Gastroesophageal sphincter (tissue), 4 donors: ENCODE measurements around the gene TSSK2. TPM values are rescaled to one million over a fixed set of nuclear protein-coding genes. Genes with fewer than 3 reads are reported as not detected.
"Not testable (repeated sequence)": the region's sequence is repeated elsewhere in the genome, so short reads cannot be mapped to it uniquely, and the experiment has no call there.

Experiments
- ATAC-seq: fragments of 150-250 bp; one replicate; pipeline ENCODE4 v1.9.1; 2016; ENCODE audit warnings: mild to moderate bottlenecking, moderate library complexity
- H3K27ac ChIP-seq, 4 donors: fragments of 200-600 bp; sonication (generic) in 3 of 4; 1 replicate in 3 of 4; 2 replicates in 1 of 4; pipeline ENCODE4 v1.5.1; 2016 to 2019
- H3K27me3 ChIP-seq: fragments of 200-600 bp; sonication (generic); one replicate; pipeline ENCODE4 v1.5.1; 2019
- H3K36me3 ChIP-seq, 2 donors: fragments of 200-600 bp; sonication (generic); one replicate each; pipeline ENCODE4 v1.5.1; 2019; ENCODE audit warnings: control low read depth in 1 of 2
- H3K4me1 ChIP-seq, 3 donors: fragments of 200-600 bp; sonication (generic); 1 replicate in 2 of 3; 2 replicates in 1 of 3; pipeline ENCODE4 v1.5.1; 2016 to 2019; ENCODE audit warnings: control low read depth in 2 of 3
- H3K4me3 ChIP-seq, 2 donors: fragments of 200-600 bp; sonication (generic); one replicate each; pipeline ENCODE4 v1.5.1; 2019; ENCODE audit warnings: mild to moderate bottlenecking in 1 of 2, moderate library complexity in 1 of 2
- H3K9me3 ChIP-seq, 3 donors: fragments of 200-600 bp; sonication (generic); one replicate each; pipeline ENCODE4 v1.5.1; 2017 to 2019; ENCODE audit warnings: control low read depth in 2 of 3
- EP300 ChIP-seq: sonication (generic); formaldehyde crosslinking; IDR thresholded peaks from one replicate; pipeline ENCODE4 v1.6.1; 2017; ENCODE audit warnings: antibody characterized with exemption, mild to moderate bottlenecking
- POLR2A ChIP-seq, 2 donors: fragments of 450-650 bp; IDR thresholded peaks; one replicate each; pipeline ENCODE4 v1.6.1; 2017; ENCODE audit warnings: antibody characterized with exemption in 2 of 2, mild to moderate bottlenecking in 2 of 2, moderate library complexity in 1 of 2
- POLR2AphosphoS5 ChIP-seq: sonication (generic); formaldehyde crosslinking; IDR thresholded peaks from one replicate; pipeline ENCODE4 v1.6.1; 2017; ENCODE audit warnings: antibody characterized with exemption
- WGBS, 2 donors: methylation state at CpG; one replicate each; pipeline ENCODE4 v1.1.5; 2018; ENCODE audit warnings: low coverage in 1 of 2; 5-methylcytosine and 5-hydroxymethylcytosine counted together
- total RNA-seq, 4 donors: library from RNA; depleted of rRNA; stranded (reverse); fragments of >200 nt; gene quantifications; one replicate each; pipeline ENCODE4 v1.1.0, GENCODE V29; 2016
- TF ChIP-seq, protein P1 (sequence below), 4 experiments: fragments of 200-600 bp in 2 of 4; fragments of 450-650 bp in 2 of 4; sonication (generic) in 1 of 4; IDR thresholded peaks; one replicate each; pipeline ENCODE4 v1.5.1; 2017 to 2019; ENCODE audit warnings: antibody characterized with exemption in 4 of 4, mild to moderate bottlenecking in 2 of 4, moderate library complexity in 2 of 4

The TSSK2 gene
- total RNA-seq = under 1 TPM in 1 of 4 donors, not detected in 3; 0.13 TPM

DNA sequence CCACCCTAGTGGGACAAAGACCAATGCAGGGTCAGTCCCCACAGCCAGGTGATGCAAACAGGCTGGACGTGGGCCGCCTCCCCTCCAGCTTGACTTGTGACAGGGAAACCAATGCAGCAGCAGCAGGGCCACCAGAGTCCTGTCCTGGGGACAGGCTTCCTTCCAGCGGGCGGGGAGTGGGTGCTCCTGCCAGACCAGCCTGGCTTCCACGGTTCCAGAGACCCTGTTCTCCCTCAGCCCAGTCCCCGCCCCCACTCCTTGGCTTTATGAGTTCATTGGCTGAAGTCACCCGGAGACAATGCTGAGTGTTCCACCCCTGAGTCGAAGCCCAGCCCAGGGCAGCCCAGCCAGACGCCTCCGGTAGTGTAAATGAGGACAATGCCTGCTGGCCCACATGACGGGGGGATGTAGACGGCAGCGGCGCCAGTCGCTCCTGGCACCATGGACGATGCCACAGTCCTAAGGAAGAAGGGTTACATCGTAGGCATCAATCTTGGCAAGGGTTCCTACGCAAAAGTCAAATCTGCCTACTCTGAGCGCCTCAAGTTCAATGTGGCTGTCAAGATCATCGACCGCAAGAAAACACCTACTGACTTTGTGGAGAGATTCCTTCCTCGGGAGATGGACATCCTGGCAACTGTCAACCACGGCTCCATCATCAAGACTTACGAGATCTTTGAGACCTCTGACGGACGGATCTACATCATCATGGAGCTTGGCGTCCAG, at the start of gene TSSK2:
Gene TSSK2 (plus strand): TSS at position 350 of the 726 bp plus-strand sequence. CDS start 92 bp downstream, at position 442.
- H3K9me3 ChIP-seq = no peaks in the 10 kb centered on the region
- peaks cover 0 to 48% of the 10 kb centered on the region in 2 donors for H3K36me3 ChIP-seq
- H3K27ac ChIP-seq = no peak within 1 kb of the TSS
- WGBS, 2 donors = 93 to 100% methylated on average over 2 to 8 of the region's 27 CpGs
- TF ChIP-seq, protein P1, sequence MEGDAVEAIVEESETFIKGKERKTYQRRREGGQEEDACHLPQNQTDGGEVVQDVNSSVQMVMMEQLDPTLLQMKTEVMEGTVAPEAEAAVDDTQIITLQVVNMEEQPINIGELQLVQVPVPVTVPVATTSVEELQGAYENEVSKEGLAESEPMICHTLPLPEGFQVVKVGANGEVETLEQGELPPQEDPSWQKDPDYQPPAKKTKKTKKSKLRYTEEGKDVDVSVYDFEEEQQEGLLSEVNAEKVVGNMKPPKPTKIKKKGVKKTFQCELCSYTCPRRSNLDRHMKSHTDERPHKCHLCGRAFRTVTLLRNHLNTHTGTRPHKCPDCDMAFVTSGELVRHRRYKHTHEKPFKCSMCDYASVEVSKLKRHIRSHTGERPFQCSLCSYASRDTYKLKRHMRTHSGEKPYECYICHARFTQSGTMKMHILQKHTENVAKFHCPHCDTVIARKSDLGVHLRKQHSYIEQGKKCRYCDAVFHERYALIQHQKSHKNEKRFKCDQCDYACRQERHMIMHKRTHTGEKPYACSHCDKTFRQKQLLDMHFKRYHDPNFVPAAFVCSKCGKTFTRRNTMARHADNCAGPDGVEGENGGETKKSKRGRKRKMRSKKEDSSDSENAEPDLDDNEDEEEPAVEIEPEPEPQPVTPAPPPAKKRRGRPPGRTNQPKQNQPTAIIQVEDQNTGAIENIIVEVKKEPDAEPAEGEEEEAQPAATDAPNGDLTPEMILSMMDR (IDR thresholded peaks at IDR 0.05) = no peak
- TF ChIP-seq POLR2AphosphoS5 = no peak
- H3K27me3 ChIP-seq = no peaks in the 10 kb centered on the region
- H3K4me1 ChIP-seq = no peaks in the 10 kb centered on the region
- H3K4me3 ChIP-seq = no peak within 1 kb of the TSS
- no peak for ATAC-seq

DNA sequence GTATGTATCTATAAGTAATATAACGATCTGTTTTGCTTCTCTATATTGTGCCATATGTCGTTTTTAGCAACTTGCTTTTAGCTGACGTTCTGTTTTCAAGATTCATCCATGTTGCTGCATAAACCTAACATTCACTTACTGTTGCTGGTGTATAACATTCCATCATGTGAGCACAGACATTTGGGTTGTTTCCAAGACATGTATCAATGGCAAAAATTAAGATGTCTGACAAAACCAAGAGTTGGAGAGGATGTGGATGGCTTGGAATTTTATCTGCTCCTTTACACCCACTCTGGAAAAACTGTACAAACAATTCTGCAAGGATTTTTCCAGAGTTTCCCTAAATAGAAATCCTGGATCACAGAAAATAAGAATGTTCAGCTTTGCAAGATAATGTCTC, 49.8 kb upstream of the TSSK2 start:
- ATAC-seq = no peak
- Histone ChIP-seq H3K27ac (no peak overlapping the region), H3K36me3 (peaks cover 0 to 38% of the 10 kb centered on the region in 2 donors), H3K9me3 (no peaks in the 10 kb centered on the region), H3K27me3 (no peaks in the 10 kb centered on the region), H3K4me1 (peaks cover 0 to 13% (median 3%) of the 10 kb centered on the region in 3 donors), H3K4me3 (no peak overlapping the region)
- TF ChIP-seq POLR2A (IDR thresholded peaks at IDR 0.05) = no peak
- TF ChIP-seq EP300 = no peak
- TF ChIP-seq, protein P1 (IDR thresholded peaks at IDR 0.05) = no peak
- 75 to 80% methylated on average over 3 of the region's 3 CpGs for WGBS, 2 donors

DNA sequence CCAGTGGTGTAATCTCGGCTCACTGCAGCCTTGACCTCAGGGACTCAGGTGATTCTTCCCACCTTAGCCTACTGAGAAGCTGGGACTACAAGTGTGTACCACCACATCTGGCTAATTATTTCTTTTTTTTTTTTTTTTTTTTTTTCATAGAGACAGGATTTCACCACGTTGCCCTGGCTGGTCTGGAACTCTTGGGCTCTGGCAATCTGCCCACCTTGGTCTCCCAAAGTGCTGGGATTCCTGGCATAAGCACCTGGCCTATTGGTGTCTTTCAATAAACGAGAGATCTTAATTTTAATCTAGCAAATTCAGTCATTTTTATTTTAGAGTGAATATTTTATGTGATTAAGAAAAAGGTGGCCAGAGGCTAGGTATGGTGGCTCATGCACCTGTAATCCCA, 49.0 kb upstream of the TSSK2 start:
- no peaks in the 10 kb centered on the region for H3K9me3 ChIP-seq
- ATAC-seq = no peak
- TF ChIP-seq, protein P1 (IDR thresholded peaks at IDR 0.05) = no peak
- TF ChIP-seq POLR2AphosphoS5 (no peak), POLR2A (IDR thresholded peaks at IDR 0.05) (no peak), EP300 (no peak)
- no peak overlapping the region for H3K27ac ChIP-seq
- H3K27me3 ChIP-seq = no peaks in the 10 kb centered on the region
- 67 to 100% methylated on average over 1 of the region's 3 CpGs for WGBS, 2 donors
- H3K36me3 ChIP-seq = peaks cover 0 to 45% of the 10 kb centered on the region in 2 donors
- H3K4me1 ChIP-seq = peaks cover 0 to 15% (median 3%) of the 10 kb centered on the region in 3 donors
- H3K4me3 ChIP-seq = no peak overlapping the region

DNA sequence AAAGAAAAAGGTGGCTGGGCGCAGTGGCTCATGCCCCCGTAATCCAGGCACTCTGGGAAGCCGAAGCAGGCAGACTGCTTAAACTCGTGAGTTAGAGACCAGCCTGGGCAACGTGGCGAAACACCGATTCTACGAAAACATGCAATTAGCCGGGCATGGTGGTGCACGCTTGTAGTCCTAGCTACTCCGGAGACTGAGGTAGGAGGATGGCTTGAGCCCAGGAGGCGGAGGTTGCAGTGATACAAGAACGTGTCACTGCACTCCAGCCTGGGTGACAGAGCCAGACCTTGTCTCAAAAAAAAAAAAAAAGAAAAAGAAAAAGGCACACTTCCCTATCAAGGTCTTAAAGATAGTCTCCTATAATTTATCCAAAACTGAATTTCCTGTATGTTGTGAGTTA, 48.3 kb upstream of the TSSK2 start:
- Histone ChIP-seq H3K4me1 (peaks cover 0 to 15% (median 3%) of the 10 kb centered on the region in 3 donors), H3K27ac (no peak overlapping the region), H3K36me3 (peaks cover 0 to 47% of the 10 kb centered on the region in 2 donors), H3K27me3 (no peaks in the 10 kb centered on the region), H3K4me3 (no peak overlapping the region), H3K9me3 (no peaks in the 10 kb centered on the region)
- ATAC-seq = no peak
- WGBS, 2 donors = 74 to 81% methylated on average over 8 to 12 of the region's 13 CpGs
- TF ChIP-seq POLR2A (IDR thresholded peaks at IDR 0.05) (no peak), POLR2AphosphoS5 (no peak), EP300 (no peak)
- TF ChIP-seq, protein P1 (IDR thresholded peaks at IDR 0.05) = no peak

DNA sequence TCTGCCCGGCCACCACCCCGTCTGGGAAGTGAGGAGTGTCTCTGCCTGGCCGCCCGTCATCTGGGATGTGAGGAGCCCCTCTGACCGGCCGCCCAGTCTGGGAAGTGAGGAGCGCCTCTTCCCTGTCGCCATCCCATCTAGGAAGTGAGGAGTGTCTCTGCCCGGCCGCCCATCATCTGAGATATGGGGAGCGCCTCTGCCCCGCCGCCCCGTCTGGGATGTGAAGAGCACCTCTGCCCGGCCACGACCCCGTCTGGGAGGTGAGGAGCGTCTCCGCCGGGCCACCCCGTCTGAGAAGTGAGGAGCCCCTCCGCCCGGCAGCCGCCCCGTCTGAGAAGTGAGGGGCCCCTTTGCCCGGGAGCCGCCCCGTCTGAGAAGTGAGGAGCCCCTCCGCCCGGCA, 47.0 kb upstream of the TSSK2 start:
- ATAC-seq, H3K9me3 ChIP-seq, H3K27ac ChIP-seq, H3K4me3 ChIP-seq, H3K27me3 ChIP-seq: not testable (repeated sequence)
- H3K36me3 ChIP-seq = peaks cover 0 to 52% of the 10 kb centered on the region in 2 donors
- WGBS, 2 donors = no CpG with 5 or more reads among the region's 30 CpGs
- H3K4me1 ChIP-seq = peaks cover 0 to 15% (median 3%) of the 10 kb centered on the region in 3 donors

DNA sequence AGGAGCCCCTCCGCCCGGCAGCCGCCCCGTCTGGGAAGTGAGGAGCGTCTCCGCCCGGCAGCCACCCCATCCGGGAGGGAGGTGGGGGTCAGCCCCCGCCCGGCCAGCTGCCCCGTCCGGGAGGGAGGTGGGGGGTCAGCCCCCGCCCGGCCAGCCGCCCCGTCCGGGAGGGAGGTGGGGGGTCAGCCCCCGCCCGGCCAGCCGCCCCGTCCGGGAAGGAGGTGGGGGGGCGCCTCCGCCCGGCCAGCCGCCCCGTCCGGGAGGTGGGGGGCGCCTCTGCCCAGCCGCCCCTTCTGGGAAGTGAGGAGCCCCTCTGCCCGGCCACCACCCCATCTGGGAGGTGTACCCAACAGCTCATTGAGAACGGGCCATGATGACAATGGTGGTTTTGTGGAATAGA, 46.5 kb upstream of the TSSK2 start:
- not testable (repeated sequence) for H3K9me3 ChIP-seq, H3K27me3 ChIP-seq, H3K27ac ChIP-seq, H3K4me3 ChIP-seq, ATAC-seq
- Histone ChIP-seq H3K4me1 (peaks cover 0 to 15% (median 3%) of the 10 kb centered on the region in 3 donors), H3K36me3 (peaks cover 0 to 51% of the 10 kb centered on the region in 2 donors)
- no CpG with 5 or more reads among the region's 32 CpGs for WGBS, 2 donors
